ENCODE data around the gene PDGFRB.

DNA sequence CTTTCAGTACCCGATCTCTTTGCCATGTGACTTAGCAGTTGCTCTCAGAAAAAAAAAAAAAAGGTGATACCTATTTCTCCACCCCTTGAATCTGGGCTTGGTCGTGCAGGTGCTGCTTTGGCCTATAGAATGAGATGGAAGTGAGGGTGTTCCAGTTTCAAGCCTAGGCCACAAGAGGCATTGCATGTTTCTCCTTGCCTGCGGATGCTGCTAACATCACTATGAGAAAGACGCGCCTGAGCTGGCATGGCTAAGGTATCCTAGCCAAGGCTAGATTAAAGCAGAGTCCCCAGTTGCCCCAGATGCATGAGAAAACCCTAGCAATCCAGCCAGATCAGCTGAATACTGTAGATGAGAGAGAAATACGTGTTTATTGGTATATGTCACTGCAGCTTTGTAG lies 54.6 kb downstream of the PDGFRB start:
- TF ChIP-seq, protein P1, sequence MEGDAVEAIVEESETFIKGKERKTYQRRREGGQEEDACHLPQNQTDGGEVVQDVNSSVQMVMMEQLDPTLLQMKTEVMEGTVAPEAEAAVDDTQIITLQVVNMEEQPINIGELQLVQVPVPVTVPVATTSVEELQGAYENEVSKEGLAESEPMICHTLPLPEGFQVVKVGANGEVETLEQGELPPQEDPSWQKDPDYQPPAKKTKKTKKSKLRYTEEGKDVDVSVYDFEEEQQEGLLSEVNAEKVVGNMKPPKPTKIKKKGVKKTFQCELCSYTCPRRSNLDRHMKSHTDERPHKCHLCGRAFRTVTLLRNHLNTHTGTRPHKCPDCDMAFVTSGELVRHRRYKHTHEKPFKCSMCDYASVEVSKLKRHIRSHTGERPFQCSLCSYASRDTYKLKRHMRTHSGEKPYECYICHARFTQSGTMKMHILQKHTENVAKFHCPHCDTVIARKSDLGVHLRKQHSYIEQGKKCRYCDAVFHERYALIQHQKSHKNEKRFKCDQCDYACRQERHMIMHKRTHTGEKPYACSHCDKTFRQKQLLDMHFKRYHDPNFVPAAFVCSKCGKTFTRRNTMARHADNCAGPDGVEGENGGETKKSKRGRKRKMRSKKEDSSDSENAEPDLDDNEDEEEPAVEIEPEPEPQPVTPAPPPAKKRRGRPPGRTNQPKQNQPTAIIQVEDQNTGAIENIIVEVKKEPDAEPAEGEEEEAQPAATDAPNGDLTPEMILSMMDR (IDR thresholded peaks at IDR 0.05), result no peak
- no peak for TF ChIP-seq POLR2AphosphoS5 (IDR thresholded peaks at IDR 0.05)
